GM21367 (cell line): ENCODE measurements around the gene ASCL4.
A peak's percentile ranks its signal among the peaks of the same experiment; 100 is the strongest.
"Not testable (repeated sequence)": the region's sequence is repeated elsewhere in the genome, so short reads cannot be mapped to it uniquely, and the experiment has no call there.

Experiments used
- ATAC-seq: cut with Tn5 transposase; IDR thresholded peaks from one replicate; pipeline ENCODE4 v1.9.1; 2021; ENCODE audit not compliant: unreplicated experiment

Gene ASCL4, protein sequence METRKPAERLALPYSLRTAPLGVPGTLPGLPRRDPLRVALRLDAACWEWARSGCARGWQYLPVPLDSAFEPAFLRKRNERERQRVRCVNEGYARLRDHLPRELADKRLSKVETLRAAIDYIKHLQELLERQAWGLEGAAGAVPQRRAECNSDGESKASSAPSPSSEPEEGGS

DNA sequence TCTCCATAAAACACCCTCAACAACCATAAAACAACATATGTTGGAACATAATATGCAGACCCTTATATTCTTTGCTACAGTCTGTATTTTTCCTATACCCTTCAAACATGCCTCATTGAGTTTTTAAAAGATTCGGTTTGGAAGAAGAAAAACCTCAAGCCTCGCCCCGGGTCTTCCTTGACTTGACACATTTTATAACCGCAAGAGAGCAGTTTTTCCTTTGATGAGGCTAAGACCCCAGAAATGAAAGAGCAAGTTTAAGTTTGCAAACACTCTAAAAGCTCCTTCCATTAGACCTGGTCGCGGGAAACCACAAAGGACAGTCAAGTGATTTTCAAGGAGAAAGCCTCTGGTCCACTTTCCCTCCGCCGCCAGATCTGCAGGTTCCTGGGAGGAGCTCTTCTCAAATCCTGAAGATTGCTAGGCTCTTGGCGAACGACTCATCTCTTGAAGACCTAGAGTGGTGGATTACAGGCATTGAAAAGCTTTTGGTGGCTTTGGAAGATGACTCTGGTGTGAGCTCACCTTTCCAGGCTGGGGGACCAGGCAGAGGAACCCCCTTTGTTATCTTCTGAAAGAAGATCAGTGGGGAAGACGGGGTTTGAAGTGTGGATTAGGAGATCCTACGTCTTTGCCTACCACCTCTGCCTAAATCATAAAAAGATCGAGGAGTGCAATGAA is at the start of gene ASCL4:
Gene ASCL4 (plus strand): TSS at position 356 of the 681 bp plus-strand sequence. CDS start 515 bp downstream, outside the sequence.
- ATAC-seq: no peak

GRCh38 chr12:107727327-107727726 is 47.2 kb upstream of the ASCL4 start:
- not testable (repeated sequence) for ATAC-seq

DNA sequence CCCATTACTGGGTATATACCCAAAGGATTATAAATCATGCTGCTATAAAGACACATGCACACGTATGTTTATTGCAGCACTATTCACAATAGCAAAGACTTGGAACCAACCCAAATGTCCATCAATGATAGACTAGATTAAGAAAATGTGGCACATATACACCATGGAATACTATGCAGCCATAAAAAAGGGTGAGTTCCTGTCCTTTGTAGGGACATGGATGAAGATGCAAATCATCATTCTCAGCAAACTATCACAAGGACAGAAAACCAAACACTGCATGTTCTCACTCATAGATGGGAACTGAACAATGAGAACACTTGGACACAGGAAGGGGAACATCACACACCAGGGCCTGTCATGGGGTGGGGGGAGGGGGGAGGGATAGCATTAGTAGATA is 46.8 kb upstream of the ASCL4 start:
- not testable (repeated sequence) for ATAC-seq

- ATAC-seq: no peak
Observed at GRCh38 chr12:107730618-107731341, 43.7 kb upstream of the ASCL4 start.

GRCh38 chr12:107731366-107731765 is 43.1 kb upstream of the ASCL4 start:
- ATAC-seq: no peak

DNA sequence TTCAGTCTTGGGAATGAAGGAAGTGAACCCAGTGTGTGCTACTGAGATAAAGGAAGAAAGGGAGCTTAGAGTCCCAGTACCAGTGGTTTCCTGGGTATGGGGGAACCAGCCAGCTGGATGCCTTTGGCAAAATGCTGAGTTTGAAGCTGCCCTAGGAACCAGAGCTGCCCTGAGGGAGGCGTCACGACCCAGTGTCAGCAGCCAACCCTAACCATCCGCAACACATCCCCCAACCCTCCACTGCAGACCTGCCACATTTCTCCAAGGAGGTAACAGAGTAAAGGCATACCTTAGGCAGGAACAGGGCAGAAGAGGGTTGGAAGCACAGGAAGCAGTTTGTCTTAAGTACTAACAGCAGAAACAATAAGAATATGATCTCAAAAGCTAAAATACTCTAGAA is 42.1 kb upstream of the ASCL4 start:
- ATAC-seq: no peak

GRCh38 chr12:107734139-107734538 is 40.4 kb upstream of the ASCL4 start:
- ATAC-seq: no peak

GRCh38 chr12:107735763-107736162 is 38.7 kb upstream of the ASCL4 start:
- ATAC-seq: no peak

GRCh38 chr12:107736914-107737313 is 37.6 kb upstream of the ASCL4 start:
- peak; percentile 93 for ATAC-seq

- ATAC-seq: no peak
Observed at GRCh38 chr12:107748472-107748871, 26.0 kb upstream of the ASCL4 start.

DNA sequence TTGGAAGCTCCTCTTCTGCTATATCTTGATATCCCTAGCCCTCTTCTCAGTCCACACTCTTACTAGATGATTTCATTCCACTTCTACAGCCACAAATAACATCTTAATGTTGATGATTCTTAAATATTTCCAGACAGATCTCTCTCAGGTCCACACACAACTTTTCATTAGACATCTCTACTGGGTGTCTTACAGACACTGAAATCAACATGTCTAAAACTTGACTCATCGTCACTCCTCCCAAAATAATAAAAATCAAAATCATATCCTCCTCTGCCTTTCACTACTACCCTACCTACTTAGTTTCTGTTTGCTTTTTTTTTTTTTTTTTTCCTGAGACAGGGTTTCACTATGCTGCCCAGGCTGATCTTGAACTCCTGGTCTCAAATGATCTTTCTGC is 25.4 kb upstream of the ASCL4 start:
- no peak for ATAC-seq

DNA sequence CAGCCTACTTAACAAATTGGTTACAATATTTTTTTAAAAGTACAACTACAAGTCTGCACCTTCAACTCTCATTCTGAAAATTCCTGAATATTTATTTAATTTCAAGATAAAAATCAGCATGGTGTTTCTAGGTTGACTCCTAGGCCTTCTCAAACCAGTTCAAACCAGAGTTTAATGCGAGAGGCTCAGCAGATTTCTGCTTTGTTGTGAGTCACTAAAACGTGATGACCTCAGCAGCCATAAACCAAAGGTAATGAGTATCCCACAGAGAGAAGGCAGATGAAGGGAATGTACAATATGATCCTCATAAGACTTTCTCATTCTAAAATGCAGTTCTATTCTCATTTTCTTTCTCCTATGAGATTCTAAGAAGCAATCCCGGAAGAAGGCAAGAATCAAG is 15.1 kb upstream of the ASCL4 start:
- ATAC-seq: no peak

DNA sequence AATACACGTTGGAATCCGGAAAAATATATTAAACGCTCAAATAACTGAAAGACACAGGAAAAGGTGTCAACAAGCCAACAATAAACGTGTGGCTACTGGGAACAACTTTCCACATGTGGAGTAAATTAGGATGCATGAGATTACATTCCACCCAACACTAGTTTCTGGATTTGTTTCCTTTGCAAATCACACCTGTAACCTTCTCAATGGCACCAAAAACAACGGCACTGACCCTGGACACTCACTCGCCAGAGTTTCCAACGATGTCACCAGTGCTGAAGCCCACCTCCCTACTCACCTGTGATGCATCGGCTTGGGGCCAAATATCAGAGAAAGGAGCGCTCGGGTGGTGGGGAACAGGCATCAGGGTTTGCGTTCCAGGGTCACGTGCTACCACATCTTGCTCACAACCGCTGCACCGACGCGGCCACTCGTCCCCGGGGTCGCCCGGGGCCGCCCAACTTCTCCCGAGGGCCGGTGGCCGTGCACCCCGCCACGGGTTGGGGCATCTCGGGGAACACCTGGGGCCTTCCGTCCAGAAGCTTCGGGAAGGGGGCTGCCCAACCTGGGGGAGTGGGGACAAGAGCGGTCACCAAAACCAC is 14.2 kb upstream of the ASCL4 start:
- peak; percentile 18 for ATAC-seq

GRCh38 chr12:107760809-107761501 is 13.5 kb upstream of the ASCL4 start, which contains the start of gene PRDM4:
Gene PRDM4, minus strand, starts transcription at chr12:107761137. Its CDS starts 622 bp downstream, at chr12:107760515.
- ATAC-seq: peak; percentile 95

GRCh38 chr12:107761502-107761904 is 13.0 kb upstream of the ASCL4 start:
- no peak for ATAC-seq

DNA sequence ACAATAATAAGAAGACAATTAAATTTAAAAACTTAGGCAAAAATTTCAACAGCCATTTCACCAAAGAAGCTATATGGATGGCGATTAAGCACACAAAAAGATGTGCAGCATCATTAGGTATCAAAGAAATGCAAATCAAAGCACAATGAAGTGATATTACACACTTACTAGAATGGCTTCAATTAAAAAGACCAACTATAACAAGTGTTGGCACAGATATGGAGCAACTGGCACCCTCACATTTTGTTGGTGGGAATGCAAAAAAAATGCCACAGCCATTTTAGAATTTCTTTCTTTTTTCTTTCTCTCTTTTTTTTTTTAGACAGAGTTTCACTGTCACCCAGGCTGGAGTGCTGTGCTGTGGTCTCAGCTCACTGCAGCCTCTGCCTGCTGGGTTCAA is 11.6 kb upstream of the ASCL4 start:
- ATAC-seq: no peak

DNA sequence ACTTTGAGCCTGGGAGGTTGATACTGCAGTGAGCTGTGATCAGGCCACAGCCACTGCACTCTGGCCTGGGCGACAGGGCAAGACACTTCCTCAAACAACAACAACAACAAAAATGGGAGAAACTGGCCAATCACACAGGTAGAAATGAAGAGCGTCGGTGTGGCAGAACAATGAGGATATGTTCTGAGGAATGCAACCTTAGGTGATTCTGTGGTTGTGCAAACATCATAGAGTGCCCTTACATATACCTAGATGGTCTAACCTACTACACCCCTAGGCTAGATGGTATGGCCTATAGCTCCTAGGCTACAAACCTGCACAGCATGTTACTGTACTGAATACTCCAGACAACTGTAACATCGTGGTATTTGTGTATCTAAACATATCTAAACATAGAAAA is 9.9 kb upstream of the ASCL4 start:
- no peak for ATAC-seq

- no peak for ATAC-seq
Observed at GRCh38 chr12:107765316-107765715, 9.2 kb upstream of the ASCL4 start.

DNA sequence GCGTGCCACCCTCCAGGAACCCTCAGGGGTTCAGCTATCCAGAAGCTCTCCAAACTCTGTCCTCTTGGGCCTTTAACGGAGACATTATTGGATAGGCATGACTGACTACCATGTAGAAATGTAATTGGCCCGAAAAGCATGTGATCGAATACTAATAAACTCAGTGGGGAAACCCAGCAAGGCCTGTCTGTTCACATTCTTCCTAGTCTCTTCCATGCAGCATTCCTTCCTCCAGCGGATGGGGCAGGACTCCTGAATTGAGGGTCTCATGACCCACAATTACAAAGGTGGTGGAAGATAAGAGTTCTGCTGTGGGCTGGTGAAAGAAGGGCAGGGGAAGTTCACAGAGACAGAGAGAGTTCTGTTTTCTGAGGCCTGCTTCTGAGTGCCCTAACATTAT is 7.0 kb upstream of the ASCL4 start:
- ATAC-seq: no peak

DNA sequence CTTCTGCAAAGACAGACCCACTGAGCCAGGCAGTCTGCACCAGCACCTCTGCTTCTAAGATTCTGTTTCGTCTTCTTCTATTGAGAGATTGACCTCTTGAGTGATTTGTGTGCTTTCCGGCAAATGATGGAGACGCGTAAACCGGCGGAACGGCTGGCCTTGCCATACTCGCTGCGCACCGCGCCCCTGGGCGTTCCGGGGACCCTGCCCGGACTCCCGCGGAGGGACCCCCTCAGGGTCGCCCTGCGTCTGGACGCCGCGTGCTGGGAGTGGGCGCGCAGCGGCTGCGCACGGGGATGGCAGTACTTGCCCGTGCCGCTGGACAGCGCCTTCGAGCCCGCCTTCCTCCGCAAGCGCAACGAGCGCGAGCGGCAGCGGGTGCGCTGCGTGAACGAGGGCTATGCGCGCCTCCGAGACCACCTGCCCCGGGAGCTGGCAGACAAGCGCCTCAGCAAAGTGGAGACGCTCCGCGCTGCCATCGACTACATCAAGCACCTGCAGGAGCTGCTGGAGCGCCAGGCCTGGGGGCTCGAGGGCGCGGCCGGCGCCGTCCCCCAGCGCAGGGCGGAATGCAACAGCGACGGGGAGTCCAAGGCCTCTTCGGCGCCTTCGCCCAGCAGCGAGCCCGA is 703 bp downstream of the ASCL4 start:
- no peak for ATAC-seq

DNA sequence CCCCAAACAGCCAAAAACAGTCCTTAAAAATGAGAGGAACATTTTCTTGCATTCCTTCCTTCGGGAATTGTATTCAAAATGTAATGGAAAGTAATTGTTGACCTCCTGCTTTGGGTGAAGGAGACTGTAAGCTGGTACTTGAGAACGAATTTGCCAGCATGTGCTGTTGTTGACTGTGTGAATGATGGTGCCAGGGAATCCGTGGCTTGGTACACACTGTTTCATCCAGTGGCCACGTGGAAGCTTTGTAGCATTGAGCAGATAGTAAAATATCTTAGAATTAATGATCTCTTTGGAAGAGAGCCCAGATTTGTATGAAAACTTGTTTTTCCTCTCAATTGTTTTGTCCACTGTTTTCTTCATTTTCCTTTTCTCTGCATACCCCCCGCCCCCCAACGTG is 1.7 kb downstream of the ASCL4 start:
- no peak for ATAC-seq
